ENCODE data around the gene WWP2.
A peak's percentile ranks its signal among the peaks of the same experiment; 100 is the strongest.

Gene WWP2

DNA sequence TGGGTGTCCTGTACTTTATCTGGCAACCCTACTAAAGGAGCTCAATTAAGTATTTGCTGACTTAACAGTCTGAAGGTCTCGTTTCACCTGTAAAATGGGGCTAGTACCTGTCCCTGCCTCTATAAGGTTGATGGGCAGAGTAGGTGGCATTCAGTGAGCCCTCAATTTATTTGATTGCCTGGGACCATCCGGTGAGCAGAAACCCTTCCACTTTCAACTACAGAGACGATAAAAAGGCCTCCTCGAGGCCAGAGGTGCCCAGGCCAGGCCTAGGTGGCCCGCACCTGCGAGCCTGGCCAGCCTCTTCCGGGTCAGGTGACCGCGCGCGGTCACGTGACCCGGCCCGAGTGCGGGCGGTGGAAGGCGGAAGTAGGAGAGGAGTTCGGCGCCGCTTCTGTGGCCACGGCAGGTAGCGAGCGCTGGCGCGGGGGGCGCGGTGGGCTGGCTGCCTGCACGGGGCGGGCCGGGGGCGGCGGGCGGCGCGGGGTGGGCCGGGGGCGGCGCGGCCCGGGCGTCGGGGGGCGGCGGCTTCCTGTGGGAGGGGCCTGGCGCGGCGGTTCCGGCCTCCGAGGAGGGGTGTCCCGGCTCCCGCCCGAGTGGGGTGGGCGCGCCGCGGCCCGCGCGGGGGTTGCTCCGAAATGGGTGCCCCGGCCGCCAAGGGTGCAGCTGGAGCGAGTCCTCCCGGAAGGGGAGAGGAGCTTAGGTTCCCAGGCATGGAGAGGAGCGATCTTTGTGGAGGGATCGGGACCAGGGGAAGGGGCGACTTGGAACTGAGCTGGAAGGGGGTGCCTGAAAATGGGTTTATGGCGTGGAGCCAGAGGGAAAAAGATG lies at the start of gene WWP2 (continued):
- TF ChIP-seq ZBTB48 (tag by site-specific recombination; IDR thresholded peaks at IDR 0.05) (peak; percentile 93), GLIS1 (tag by site-specific recombination; IDR thresholded peaks at IDR 0.05) (peak; percentile 61), KLF9 (tag by site-specific recombination; IDR thresholded peaks at IDR 0.05; ENCODE audit: low read depth) (peak; percentile 70), ZSCAN30 (tag by site-specific recombination; IDR thresholded peaks at IDR 0.05) (peak; percentile 26; the same call in 1 of the 2 replicates), KLF10 (tag by site-specific recombination; IDR thresholded peaks at IDR 0.05) (0 out of 2 replicates have a peak, but pooled peaks have one; percentile 15), ZNF223 (tag by site-specific recombination; IDR thresholded peaks at IDR 0.05) (peak; percentile 99), ZBTB8A (tag by site-specific recombination; IDR thresholded peaks at IDR 0.05) (peak; percentile 69), ZNF214 (tag by site-specific recombination; IDR thresholded peaks at IDR 0.05; ENCODE audit: borderline replicate concordance) (no peak), ZNF621 (tag by site-specific recombination; IDR thresholded peaks at IDR 0.05) (no peak), TCF7L2 (IDR thresholded peaks at IDR 0.05; ENCODE audit: borderline replicate concordance, low read depth, low read length) (no peak), KLF8 (tag by site-specific recombination; IDR thresholded peaks at IDR 0.05) (no peak), ZNF335 (tag by site-specific recombination; conservative IDR thresholded peaks at IDR 0.05) (peak; percentile 90), ZNF785 (tag by site-specific recombination; IDR thresholded peaks at IDR 0.05) (no peak), ZNF76 (tag by site-specific recombination; IDR thresholded peaks at IDR 0.05; ENCODE audit: borderline replicate concordance, low read depth) (no peak), SP3 (tag by site-specific recombination; IDR thresholded peaks at IDR 0.05) (peak; percentile 54)
- TF ChIP-seq, protein P1, sequence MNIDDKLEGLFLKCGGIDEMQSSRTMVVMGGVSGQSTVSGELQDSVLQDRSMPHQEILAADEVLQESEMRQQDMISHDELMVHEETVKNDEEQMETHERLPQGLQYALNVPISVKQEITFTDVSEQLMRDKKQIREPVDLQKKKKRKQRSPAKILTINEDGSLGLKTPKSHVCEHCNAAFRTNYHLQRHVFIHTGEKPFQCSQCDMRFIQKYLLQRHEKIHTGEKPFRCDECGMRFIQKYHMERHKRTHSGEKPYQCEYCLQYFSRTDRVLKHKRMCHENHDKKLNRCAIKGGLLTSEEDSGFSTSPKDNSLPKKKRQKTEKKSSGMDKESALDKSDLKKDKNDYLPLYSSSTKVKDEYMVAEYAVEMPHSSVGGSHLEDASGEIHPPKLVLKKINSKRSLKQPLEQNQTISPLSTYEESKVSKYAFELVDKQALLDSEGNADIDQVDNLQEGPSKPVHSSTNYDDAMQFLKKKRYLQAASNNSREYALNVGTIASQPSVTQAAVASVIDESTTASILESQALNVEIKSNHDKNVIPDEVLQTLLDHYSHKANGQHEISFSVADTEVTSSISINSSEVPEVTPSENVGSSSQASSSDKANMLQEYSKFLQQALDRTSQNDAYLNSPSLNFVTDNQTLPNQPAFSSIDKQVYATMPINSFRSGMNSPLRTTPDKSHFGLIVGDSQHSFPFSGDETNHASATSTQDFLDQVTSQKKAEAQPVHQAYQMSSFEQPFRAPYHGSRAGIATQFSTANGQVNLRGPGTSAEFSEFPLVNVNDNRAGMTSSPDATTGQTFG (tag by site-specific recombination; IDR thresholded peaks at IDR 0.05; ENCODE audit: borderline replicate concordance), result no peak
- TF ChIP-seq, protein P2, sequence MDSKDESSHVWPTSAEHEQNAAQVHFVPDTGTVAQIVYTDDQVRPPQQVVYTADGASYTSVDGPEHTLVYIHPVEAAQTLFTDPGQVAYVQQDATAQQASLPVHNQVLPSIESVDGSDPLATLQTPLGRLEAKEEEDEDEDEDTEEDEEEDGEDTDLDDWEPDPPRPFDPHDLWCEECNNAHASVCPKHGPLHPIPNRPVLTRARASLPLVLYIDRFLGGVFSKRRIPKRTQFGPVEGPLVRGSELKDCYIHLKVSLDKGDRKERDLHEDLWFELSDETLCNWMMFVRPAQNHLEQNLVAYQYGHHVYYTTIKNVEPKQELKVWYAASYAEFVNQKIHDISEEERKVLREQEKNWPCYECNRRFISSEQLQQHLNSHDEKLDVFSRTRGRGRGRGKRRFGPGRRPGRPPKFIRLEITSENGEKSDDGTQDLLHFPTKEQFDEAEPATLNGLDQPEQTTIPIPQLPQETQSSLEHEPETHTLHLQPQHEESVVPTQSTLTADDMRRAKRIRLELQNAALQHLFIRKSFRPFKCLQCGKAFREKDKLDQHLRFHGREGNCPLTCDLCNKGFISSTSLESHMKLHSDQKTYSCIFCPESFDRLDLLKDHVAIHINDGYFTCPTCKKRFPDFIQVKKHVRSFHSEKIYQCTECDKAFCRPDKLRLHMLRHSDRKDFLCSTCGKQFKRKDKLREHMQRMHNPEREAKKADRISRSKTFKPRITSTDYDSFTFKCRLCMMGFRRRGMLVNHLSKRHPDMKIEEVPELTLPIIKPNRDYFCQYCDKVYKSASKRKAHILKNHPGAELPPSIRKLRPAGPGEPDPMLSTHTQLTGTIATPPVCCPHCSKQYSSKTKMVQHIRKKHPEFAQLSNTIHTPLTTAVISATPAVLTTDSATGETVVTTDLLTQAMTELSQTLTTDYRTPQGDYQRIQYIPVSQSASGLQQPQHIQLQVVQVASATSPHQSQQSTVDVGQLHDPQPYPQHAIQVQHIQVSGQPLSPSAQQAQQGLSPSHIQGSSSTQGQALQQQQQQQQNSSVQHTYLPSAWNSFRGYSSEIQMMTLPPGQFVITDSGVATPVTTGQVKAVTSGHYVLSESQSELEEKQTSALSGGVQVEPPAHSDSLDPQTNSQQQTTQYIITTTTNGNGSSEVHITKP (tag by site-specific recombination; IDR thresholded peaks at IDR 0.05), result peak; percentile 94
- TF ChIP-seq, protein P3, sequence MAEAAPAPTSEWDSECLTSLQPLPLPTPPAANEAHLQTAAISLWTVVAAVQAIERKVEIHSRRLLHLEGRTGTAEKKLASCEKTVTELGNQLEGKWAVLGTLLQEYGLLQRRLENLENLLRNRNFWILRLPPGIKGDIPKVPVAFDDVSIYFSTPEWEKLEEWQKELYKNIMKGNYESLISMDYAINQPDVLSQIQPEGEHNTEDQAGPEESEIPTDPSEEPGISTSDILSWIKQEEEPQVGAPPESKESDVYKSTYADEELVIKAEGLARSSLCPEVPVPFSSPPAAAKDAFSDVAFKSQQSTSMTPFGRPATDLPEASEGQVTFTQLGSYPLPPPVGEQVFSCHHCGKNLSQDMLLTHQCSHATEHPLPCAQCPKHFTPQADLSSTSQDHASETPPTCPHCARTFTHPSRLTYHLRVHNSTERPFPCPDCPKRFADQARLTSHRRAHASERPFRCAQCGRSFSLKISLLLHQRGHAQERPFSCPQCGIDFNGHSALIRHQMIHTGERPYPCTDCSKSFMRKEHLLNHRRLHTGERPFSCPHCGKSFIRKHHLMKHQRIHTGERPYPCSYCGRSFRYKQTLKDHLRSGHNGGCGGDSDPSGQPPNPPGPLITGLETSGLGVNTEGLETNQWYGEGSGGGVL (tag by site-specific recombination; IDR thresholded peaks at IDR 0.05), result peak; percentile 83
- TF ChIP-seq, protein P4, sequence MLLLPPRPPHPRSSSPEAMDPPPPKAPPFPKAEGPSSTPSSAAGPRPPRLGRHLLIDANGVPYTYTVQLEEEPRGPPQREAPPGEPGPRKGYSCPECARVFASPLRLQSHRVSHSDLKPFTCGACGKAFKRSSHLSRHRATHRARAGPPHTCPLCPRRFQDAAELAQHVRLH (tag by site-specific recombination; IDR thresholded peaks at IDR 0.05), result peak; percentile 38; the same call in 1 of the 2 replicates
- TF ChIP-seq, protein P5, sequence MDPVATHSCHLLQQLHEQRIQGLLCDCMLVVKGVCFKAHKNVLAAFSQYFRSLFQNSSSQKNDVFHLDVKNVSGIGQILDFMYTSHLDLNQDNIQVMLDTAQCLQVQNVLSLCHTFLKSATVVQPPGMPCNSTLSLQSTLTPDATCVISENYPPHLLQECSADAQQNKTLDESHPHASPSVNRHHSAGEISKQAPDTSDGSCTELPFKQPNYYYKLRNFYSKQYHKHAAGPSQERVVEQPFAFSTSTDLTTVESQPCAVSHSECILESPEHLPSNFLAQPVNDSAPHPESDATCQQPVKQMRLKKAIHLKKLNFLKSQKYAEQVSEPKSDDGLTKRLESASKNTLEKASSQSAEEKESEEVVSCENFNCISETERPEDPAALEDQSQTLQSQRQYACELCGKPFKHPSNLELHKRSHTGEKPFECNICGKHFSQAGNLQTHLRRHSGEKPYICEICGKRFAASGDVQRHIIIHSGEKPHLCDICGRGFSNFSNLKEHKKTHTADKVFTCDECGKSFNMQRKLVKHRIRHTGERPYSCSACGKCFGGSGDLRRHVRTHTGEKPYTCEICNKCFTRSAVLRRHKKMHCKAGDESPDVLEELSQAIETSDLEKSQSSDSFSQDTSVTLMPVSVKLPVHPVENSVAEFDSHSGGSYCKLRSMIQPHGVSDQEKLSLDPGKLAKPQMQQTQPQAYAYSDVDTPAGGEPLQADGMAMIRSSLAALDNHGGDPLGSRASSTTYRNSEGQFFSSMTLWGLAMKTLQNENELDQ (tag by site-specific recombination; IDR thresholded peaks at IDR 0.05; ENCODE audit: low read depth), result no peak

All from HEK293 (cell line).